ENCODE data around the gene CREB5. TPM values are rescaled to one million over a fixed set of nuclear protein-coding genes. Genes with fewer than 3 reads are reported as not detected.
"Not testable (repeated sequence)": the region's sequence is repeated elsewhere in the genome, so short reads cannot be mapped to it uniquely, and the experiment has no call there.

Gene CREB5
- total RNA-seq, 2 donors from 2014 or later = 7.7 to 11.6 TPM

GRCh38 chr7:28582226-28582625, 169.9 kb downstream of the CREB5 start:
- DNase-seq (no peak), ATAC-seq (no peak)
- intact Hi-C loops (cut with DNase I) = no loop called here

- intact Hi-C loops (cut with DNase I) = no loop called here
- DNase-seq = no peak
- no peak for ATAC-seq
Measured at GRCh38 chr7:28584235-28584634, 171.9 kb downstream of the CREB5 start.

- intact Hi-C loops (cut with DNase I) = no loop called here
- no peak for ATAC-seq
- DNase-seq = no peak
Measured at GRCh38 chr7:28586736-28587135, 174.4 kb downstream of the CREB5 start.

GRCh38 chr7:28587211-28587610, 174.9 kb downstream of the CREB5 start:
- intact Hi-C loops (cut with DNase I) = no loop called here
- DNase-seq (no peak), ATAC-seq (no peak)

- no peak for DNase-seq
- intact Hi-C loops (cut with DNase I) = no loop called here
- no peak for ATAC-seq
Measured at GRCh38 chr7:28588602-28589001, 176.3 kb downstream of the CREB5 start.

GRCh38 chr7:28591041-28591674, 178.8 kb downstream of the CREB5 start:
- ATAC-seq (no peak), DNase-seq (no peak)
- intact Hi-C loops (cut with DNase I) = no loop called here

GRCh38 chr7:28591725-28592349, 179.5 kb downstream of the CREB5 start:
- no peak for ATAC-seq
- intact Hi-C loops (cut with DNase I) = no loop called here
- no peak for DNase-seq

GRCh38 chr7:28592861-28593260, 180.5 kb downstream of the CREB5 start:
- no peak for ATAC-seq
- intact Hi-C loops (cut with DNase I) = no loop called here
- no peak for DNase-seq

- DNase-seq (no peak), ATAC-seq (no peak)
- intact Hi-C loops (cut with DNase I) = no loop called here
Measured at GRCh38 chr7:28595076-28595475, 182.8 kb downstream of the CREB5 start.

GRCh38 chr7:28595801-28596200, 183.5 kb downstream of the CREB5 start:
- no peak for DNase-seq
- no peak for ATAC-seq
- intact Hi-C loops (cut with DNase I) = no loop called here

- DNase-seq (no peak), ATAC-seq (no peak)
- intact Hi-C loops (cut with DNase I) = no loop called here
Measured at GRCh38 chr7:28596245-28596935, 184.1 kb downstream of the CREB5 start.

- intact Hi-C loops (cut with DNase I) = no loop called here
- no peak for DNase-seq
- no peak for ATAC-seq
Measured at GRCh38 chr7:28597284-28597683, 185.0 kb downstream of the CREB5 start.

GRCh38 chr7:28598037-28598436, 185.7 kb downstream of the CREB5 start:
- ATAC-seq; intact Hi-C loops (cut with DNase I); DNase-seq: not testable (repeated sequence)

GRCh38 chr7:28598586-28598985, 186.3 kb downstream of the CREB5 start:
- intact Hi-C loops (cut with DNase I) = no loop called here
- ATAC-seq = no peak
- no peak for DNase-seq

- intact Hi-C loops (cut with DNase I) = no loop called here
- DNase-seq (no peak), ATAC-seq (no peak)
Measured at GRCh38 chr7:28599411-28599810, 187.1 kb downstream of the CREB5 start.

- ATAC-seq (no peak), DNase-seq (no peak)
- intact Hi-C loops (cut with DNase I) = no loop called here
Measured at GRCh38 chr7:28602282-28602681, 190.0 kb downstream of the CREB5 start.

GRCh38 chr7:28605427-28606085, 193.2 kb downstream of the CREB5 start:
- intact Hi-C loops (cut with DNase I) = no loop called here
- DNase-seq (no peak), ATAC-seq (no peak)

- intact Hi-C loops (cut with DNase I) = no loop called here
- no peak for ATAC-seq
- no peak for DNase-seq
Measured at GRCh38 chr7:28606421-28606820, 194.1 kb downstream of the CREB5 start.

GRCh38 chr7:28607855-28608193, 195.5 kb downstream of the CREB5 start:
- no peak for DNase-seq
- intact Hi-C loops (cut with DNase I) = no loop called here
- no peak for ATAC-seq

- no peak for ATAC-seq
- no peak for DNase-seq
- intact Hi-C loops (cut with DNase I) = no loop called here
Measured at GRCh38 chr7:28608237-28608656, 195.9 kb downstream of the CREB5 start.

Data from left cardiac atrium (tissue), 4 donors.